Stomach (tissue), 4 donors: ENCODE data around the gene TMEM143.

Source experiments
- CTCF ChIP-seq, 7 experiments: fragments of 450-650 bp in 4 of 7; fragments of 200-600 bp in 3 of 7; sonication (generic) in 3 of 7; IDR thresholded peaks; one replicate each; pipeline ENCODE4 v1.5.1; 2016 to 2019; ENCODE audit warnings: antibody characterized with exemption in 7 of 7, control low read depth in 2 of 7, mild to moderate bottlenecking in 1 of 7
- EP300 ChIP-seq: sonication (generic); formaldehyde crosslinking; IDR thresholded peaks from one replicate; pipeline ENCODE4 v1.6.1; 2017; ENCODE audit warnings: antibody characterized with exemption
- POLR2A ChIP-seq, 4 donors: fragments of 450-650 bp; IDR thresholded peaks; one replicate each; pipeline ENCODE4 v1.6.1; 2016; ENCODE audit warnings: antibody characterized with exemption in 4 of 4, control low read depth in 2 of 4, mild to moderate bottlenecking in 1 of 4, moderate library complexity in 1 of 4

GRCh38 chr19:48395170-48395455 lies 31.4 kb upstream of the TMEM143 start:
- no peak for TF ChIP-seq CTCF (IDR thresholded peaks at IDR 0.05)
- TF ChIP-seq EP300 = no peak
- TF ChIP-seq POLR2A (IDR thresholded peaks at IDR 0.05) = no peak
